ENCODE measurements around the gene PTPRO.

PTPRO gene

GRCh38 chr12:15561396-15561795 is 239.1 kb downstream of the PTPRO start:
- DNase-seq (ENCODE audit: low read depth), result no peak

GRCh38 chr12:15562263-15562662 is 240.0 kb downstream of the PTPRO start:
- no peak for DNase-seq (ENCODE audit: low read depth)

GRCh38 chr12:15563663-15564062 is 241.4 kb downstream of the PTPRO start:
- DNase-seq (ENCODE audit: low read depth), result no peak

- DNase-seq (ENCODE audit: low read depth), result no peak
Observed at GRCh38 chr12:15574353-15574752, 252.0 kb downstream of the PTPRO start.

- no peak for DNase-seq (ENCODE audit: low read depth)
Observed at GRCh38 chr12:15575671-15576541, 253.6 kb downstream of the PTPRO start.

- DNase-seq (ENCODE audit: low read depth), result no peak
Observed at GRCh38 chr12:15580431-15580830, 258.1 kb downstream of the PTPRO start.

GRCh38 chr12:15581006-15581405 is 258.7 kb downstream of the PTPRO start:
- no peak for DNase-seq (ENCODE audit: low read depth)

GRCh38 chr12:15583804-15584203 is 261.5 kb downstream of the PTPRO start:
- DNase-seq (ENCODE audit: low read depth), result no peak

- DNase-seq (ENCODE audit: low read depth), result no peak
Observed at GRCh38 chr12:15584366-15585041, 262.2 kb downstream of the PTPRO start.

- DNase-seq (ENCODE audit: low read depth), result no peak
Observed at GRCh38 chr12:15589328-15590032, 267.2 kb downstream of the PTPRO start.

- peak; percentile 3 for DNase-seq (ENCODE audit: low read depth)
Observed at GRCh38 chr12:15590180-15590826, 268.0 kb downstream of the PTPRO start.

GRCh38 chr12:15591811-15592210 is 269.5 kb downstream of the PTPRO start:
- DNase-seq (ENCODE audit: low read depth), result no peak

GRCh38 chr12:15592934-15593333 is 270.6 kb downstream of the PTPRO start:
- DNase-seq (ENCODE audit: low read depth), result no peak

GRCh38 chr12:15596174-15596573 is 273.9 kb downstream of the PTPRO start:
- DNase-seq (ENCODE audit: low read depth), result no peak

- DNase-seq (ENCODE audit: low read depth), result no peak
Observed at GRCh38 chr12:15597125-15597830, 275.0 kb downstream of the PTPRO start.

- DNase-seq (ENCODE audit: low read depth), result no peak
Observed at GRCh38 chr12:15599266-15600037, 277.1 kb downstream of the PTPRO start.

GRCh38 chr12:15600223-15600935 is 278.1 kb downstream of the PTPRO start:
- no peak for DNase-seq (ENCODE audit: low read depth)

GRCh38 chr12:15601210-15601800 is 279.0 kb downstream of the PTPRO start:
- no peak for DNase-seq (ENCODE audit: low read depth)

GRCh38 chr12:15602051-15602672 is 279.9 kb downstream of the PTPRO start:
- DNase-seq (ENCODE audit: low read depth), result no peak

Measured in activated T-cell treated with anti-CD3 and anti-CD28 coated beads for 48 hours (primary cell).